NK-92 (cell line): Measurements from ENCODE around the gene IFIT1.
"Not testable (repeated sequence)": the region's sequence is repeated elsewhere in the genome, so short reads cannot be mapped to it uniquely, and the experiment has no call there.

Experiments
- DNase-seq: peaks from one replicate; lab custom pipeline; 2025; ENCODE audit not compliant: unreplicated experiment; lab: John Stamatoyannopoulos, UW

IFIT1 gene

DNA sequence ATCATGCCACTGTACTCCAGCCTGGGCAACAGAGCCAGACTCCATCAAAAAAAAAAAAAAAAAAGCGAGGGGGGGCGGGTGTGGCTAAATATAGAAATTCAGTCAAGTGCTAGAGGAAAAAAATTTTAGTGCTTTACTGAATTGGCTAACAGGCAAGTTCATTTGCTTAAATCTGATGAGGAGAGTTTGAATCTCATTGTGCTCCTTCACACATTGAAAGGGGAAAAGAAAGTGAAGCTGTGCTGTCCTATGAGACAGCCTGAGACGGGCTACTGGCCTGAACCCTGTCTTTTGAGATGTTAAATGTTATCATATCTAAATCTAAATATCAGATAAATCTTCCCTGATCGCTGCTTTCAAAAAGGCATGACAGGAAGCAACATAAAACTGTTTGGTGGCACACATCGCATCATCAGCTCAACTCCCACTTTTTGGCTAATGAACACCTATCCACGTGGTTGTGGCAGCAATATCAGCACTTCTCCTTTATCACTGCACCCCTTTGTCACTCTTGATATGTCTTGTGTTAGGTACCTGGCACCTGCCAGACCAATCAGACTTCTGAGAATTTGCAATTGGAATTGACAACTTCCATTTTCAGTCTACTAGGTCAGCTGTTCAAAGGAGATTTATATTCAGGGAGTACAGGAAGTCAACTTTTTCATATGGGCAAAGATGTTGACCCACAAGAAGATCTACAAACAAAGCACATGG, 28.5 kb upstream of the IFIT1 start:
- DNase-seq = no peak

DNA sequence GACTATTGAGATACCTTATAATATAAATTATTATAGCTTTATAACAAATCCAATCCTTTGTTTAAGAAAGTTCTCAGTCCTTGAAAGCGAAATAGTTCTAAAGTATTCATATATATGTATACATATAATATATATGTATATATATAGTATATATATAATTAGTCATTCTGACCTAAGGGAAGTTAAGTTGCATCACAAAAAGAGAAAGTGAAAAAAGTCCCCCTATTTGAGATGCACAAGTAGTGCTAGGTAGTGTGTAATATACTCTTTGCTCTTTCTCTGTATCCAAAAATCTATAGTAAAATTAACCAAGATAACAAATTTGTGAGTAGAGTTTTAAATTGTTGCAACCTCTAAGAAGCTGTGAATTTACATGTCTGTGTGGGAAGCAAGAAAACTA, 27.9 kb upstream of the IFIT1 start:
- no peak for DNase-seq

DNA sequence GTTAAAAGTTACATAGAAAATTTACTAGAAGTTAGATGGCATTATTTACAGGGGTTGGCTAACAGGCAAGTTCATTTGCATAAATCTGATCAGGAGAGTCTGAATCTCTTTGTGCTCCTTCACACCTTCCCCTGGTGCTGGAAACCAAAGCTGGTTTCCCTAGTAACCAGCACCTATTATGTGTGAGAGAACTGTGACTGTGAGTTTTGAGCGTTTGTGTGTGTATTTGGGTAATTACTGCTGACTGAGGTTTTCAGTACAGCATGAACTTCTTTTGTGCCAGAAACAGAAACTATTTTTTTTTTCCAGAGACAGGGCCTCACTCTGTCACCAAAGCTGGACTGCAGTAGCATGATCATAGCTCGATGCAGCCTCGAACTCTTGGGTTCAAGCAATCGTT, 24.9 kb upstream of the IFIT1 start:
- no peak for DNase-seq

- DNase-seq = no peak
Observed at GRCh38 chr10:89368129-89368528, 24.3 kb upstream of the IFIT1 start.

GRCh38 chr10:89369156-89370105, 23.0 kb upstream of the IFIT1 start:
- no peak for DNase-seq

DNA sequence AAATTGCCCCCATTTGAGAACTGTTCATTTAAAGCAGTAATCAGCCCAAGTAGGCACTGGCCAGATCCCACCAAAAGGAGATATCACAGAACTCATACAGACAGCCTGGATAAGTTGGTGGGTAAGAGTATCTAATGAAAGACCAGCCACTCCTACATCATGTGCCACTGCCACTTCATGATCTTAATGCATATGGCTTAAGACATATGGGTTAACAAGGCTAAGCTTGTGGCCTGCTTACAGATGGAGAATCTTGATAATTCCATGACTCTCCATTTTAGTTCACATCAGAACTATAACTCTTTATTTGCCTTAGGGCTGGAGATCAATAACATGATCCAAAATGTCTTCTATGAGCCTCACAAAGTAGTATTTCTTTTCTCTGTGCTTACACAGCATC, 21.3 kb upstream of the IFIT1 start:
- DNase-seq = no peak

GRCh38 chr10:89371987-89372386, 20.4 kb upstream of the IFIT1 start:
- no peak for DNase-seq

GRCh38 chr10:89373916-89374711, 18.3 kb upstream of the IFIT1 start:
- DNase-seq = no peak

DNA sequence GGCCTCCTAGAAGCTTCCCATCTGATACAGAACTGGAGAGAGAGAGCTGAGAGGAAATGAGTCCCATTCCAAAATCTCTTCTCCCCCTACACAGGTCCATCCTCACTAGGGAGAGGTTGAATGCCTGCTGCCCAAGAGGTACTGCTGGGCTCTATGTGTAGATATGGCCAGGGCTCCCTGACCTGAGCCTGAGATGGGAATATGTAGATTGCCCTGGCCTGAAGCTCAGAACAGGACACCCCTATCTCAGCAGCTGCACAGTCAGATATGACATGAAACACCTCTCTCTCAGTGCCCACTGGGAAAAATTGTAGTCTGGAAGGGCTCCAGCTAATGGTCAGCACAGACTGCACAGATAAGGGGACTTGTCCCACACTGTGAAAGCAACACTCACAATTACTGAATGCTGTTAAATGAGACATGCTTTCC, 17.7 kb upstream of the IFIT1 start:
- DNase-seq = no peak

GRCh38 chr10:89377705-89378637, 14.5 kb upstream of the IFIT1 start, which contains the start of gene IFIT1B:
TSS of gene IFIT1B (plus strand) at chr10:89378056. CDS start at chr10:89378136, 80 bp downstream.
- DNase-seq = no peak

- no peak for DNase-seq
Observed at GRCh38 chr10:89379103-89379502, 13.3 kb upstream of the IFIT1 start.

- no peak for DNase-seq
Observed at GRCh38 chr10:89382757-89383156, 9.7 kb upstream of the IFIT1 start.

- no peak for DNase-seq
Observed at GRCh38 chr10:89384474-89385340, 7.7 kb upstream of the IFIT1 start.

DNA sequence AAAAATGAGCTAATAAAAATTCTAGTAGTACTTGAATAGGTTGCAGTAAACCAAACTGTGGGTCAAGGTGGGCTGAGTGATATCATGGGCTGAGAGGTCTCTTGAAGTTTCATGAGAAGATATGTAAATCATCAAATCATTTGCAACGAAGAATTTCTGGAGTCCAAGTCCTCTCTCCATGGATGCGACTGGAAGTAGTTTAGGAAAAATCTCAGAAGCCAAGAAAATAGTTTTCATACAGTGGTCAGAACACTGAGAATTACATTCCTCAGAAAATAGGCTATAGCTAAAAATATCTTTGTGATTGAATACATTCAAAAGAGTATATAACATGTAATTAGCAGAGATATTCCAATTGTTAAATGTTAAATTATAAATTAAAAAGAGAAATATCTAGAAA, 3.6 kb upstream of the IFIT1 start:
- no peak for DNase-seq

DNA sequence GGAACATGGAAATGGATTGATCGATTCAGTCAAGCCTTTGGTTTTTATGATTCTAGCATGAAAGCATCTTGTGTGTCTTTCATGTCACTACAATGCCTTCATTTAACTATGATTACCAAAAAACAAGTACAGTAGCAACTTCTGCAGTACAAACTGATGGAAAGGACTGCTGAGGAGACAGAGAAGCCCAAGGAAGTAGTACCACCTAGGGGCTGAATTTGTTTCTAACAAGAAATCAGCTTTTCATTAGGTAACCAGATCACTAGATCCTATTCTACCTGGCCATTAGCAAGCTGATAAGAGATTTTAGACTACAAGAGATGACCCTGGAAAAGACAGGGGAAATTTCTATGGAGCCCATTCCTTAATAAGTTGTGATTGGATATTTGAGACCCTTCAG, 3.2 kb upstream of the IFIT1 start:
- no peak for DNase-seq

DNA sequence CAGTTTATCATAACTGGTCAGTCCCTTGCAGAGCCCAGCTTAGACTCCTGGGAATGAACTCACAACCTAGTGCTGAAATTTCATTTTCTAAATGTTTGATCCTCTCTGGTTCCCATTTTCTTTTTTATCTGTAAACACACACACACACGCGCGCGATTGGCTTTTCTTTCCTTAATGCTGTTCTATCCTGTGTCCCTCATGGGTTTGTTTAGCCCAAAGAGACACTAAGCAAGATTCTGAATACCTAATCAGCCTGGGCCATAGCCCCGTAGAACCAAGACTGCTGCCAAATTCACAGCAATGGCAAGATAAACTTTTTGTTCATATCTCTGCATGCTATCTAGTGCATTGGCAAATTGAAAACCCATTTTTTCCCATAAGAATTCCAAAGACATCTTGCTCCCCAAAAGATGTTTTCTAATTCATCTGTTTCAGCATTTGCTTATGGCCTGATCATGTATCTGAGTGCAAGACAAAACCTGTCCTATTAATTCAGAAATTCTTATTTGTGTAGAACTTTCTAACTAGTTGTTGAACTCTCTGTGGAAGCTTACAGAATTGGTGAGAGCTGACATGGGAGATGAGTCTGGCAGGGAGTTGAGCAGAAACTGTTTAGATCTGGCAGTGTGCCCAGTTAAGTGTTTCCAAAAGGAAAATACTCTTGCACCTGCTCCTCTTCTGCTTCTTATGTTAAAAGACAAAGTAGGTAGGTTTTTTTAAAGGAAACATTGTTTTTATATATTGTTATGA, 1.8 kb upstream of the IFIT1 start:
- no peak for DNase-seq

DNA sequence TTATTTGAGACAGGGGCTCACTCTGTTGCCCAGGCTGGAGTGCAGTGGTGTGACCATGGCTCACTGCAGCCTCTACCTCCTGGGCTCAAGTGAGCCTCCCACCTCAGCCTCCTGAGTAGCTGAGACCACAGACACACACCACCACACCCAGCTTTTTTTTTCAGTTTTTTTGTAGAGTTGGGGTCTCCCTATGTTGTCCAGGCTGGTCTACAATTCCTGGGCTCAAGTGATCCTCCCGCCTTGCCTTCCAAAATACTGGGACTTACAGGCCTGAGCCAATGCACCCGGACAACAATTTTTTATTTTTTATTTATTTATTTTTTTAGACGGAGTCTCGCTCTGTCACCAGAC, 1.2 kb upstream of the IFIT1 start:
- not testable (repeated sequence) for DNase-seq

- no peak for DNase-seq
Observed at GRCh38 chr10:89392974-89393373, 551 bp downstream of the IFIT1 start.

- no peak for DNase-seq
Observed at GRCh38 chr10:89393898-89394297, 1.5 kb downstream of the IFIT1 start.
